GM11168 (cell line): ENCODE data around the gene POFUT1.
"Not testable (repeated sequence)": the region's sequence is repeated elsewhere in the genome, so short reads cannot be mapped to it uniquely, and the experiment has no call there.

Experiments used
- in situ Hi-C: fragments of 300-500 bp; cut with MboI; formaldehyde crosslinking; loops from one replicate; pipeline ENCODE4 v1.12.0; 2022; ENCODE audit warnings: low sequenced_read_pairs; ENCODE audit not compliant: unreplicated experiment

The POFUT1 gene

GRCh38 chr20:32207626-32208498 lies at the start of gene POFUT1, which contains the start of gene PLAGL2:
Gene POFUT1, plus strand, starts transcription at chr20:32207880. Its CDS starts 62 bp downstream, at chr20:32207942.
Gene PLAGL2, minus strand, starts transcription at chr20:32207743. Its CDS starts 5,565 bp downstream, at chr20:32202178.
- in situ Hi-C loops: no loop called here

- in situ Hi-C loops: no loop called here
Measured at GRCh38 chr20:32158351-32158750, 49.3 kb upstream of the POFUT1 start.

- in situ Hi-C loops: no loop called here
Measured at GRCh38 chr20:32158943-32159660, 48.6 kb upstream of the POFUT1 start.

- in situ Hi-C loops: no loop called here
Measured at GRCh38 chr20:32159766-32160221, 47.9 kb upstream of the POFUT1 start.

- in situ Hi-C loops: no loop called here
Measured at GRCh38 chr20:32160341-32160740, 47.3 kb upstream of the POFUT1 start.

- in situ Hi-C loops: no loop called here
Measured at GRCh38 chr20:32162351-32162750, 45.3 kb upstream of the POFUT1 start.

- in situ Hi-C loops: no loop called here
Measured at GRCh38 chr20:32163951-32164350, 43.7 kb upstream of the POFUT1 start.

- in situ Hi-C loops: no loop called here
Measured at GRCh38 chr20:32164984-32165735, 42.5 kb upstream of the POFUT1 start.

GRCh38 chr20:32165836-32166545 lies 41.7 kb upstream of the POFUT1 start:
- in situ Hi-C loops: no loop called here

GRCh38 chr20:32167552-32167951 lies 40.1 kb upstream of the POFUT1 start:
- in situ Hi-C loops: no loop called here

GRCh38 chr20:32168184-32168910 lies 39.3 kb upstream of the POFUT1 start:
- in situ Hi-C loops: no loop called here

- in situ Hi-C loops: not testable (repeated sequence)
Measured at GRCh38 chr20:32177696-32178095, 30.0 kb upstream of the POFUT1 start.

- in situ Hi-C loops: no loop called here
Measured at GRCh38 chr20:32179515-32179914, 28.2 kb upstream of the POFUT1 start.

GRCh38 chr20:32179934-32180333 lies 27.7 kb upstream of the POFUT1 start:
- in situ Hi-C loops: no loop called here

GRCh38 chr20:32181606-32182005 lies 26.1 kb upstream of the POFUT1 start:
- in situ Hi-C loops: no loop called here

GRCh38 chr20:32183947-32184635 lies 23.6 kb upstream of the POFUT1 start:
- in situ Hi-C loops: no loop called here

GRCh38 chr20:32184961-32185603 lies 22.6 kb upstream of the POFUT1 start:
- in situ Hi-C loops: no loop called here

GRCh38 chr20:32186506-32186905 lies 21.2 kb upstream of the POFUT1 start:
- in situ Hi-C loops: no loop called here
